Glomerular visceral epithelial cell (primary cell): ENCODE measurements around the gene OR5D13.

Source experiments
- DNase-seq: peaks from one replicate; pipeline ENCODE4 v3.0.0-alpha.2; 2016; ENCODE audit errors: extremely low spot score

Gene OR5D13

DNA sequence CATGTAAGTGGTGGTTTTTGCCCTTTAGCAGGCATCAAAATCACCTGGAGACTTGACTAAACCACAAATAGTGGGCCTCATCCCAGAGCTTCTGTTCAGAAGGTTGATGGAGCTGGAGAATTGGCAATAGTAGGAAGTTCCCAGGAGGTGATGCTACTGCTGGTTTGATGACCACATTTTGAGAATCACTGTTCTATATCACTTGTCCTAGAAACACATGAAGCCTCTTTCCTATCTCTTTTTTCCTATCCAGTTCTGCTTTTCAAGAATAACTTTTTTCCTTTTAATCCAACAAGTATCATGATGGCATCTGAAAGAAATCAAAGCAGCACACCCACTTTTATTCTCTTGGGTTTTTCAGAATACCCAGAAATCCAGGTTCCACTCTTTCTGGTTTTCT is at the start of gene OR5D13:
OR5D13 (plus strand) TSS at position 301 of the 400 bp plus-strand sequence; CDS start at position 301, 0 bp downstream.
- no peak for DNase-seq

DNA sequence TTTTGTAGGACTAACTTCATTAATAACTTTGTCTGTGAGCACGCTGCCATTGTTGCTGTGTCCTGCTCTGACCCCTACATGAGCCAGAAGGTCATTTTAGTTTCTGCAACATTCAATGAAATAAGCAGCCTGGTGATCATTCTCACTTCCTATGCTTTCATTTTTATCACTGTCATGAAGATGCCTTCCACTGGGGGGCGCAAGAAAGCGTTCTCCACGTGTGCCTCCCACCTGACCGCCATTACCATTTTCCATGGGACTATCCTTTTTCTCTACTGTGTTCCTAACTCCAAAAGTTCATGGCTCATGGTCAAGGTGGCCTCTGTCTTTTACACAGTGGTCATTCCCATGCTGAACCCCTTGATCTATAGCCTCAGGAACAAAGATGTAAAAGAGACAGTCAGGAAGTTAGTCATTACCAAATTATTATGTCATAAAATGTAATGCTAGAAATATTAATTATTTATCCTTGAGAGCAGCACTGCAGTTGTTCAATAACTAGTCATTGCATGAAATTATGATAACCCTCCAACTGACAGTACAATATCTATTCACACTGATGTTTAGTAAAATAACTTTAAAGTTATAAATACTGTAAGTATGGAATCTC is 46.4 kb upstream of the OR5D13 start:
- DNase-seq: no peak

GRCh38 chr11:55732936-55733335 is 40.3 kb upstream of the OR5D13 start:
- DNase-seq: no peak

GRCh38 chr11:55791606-55792005 is 18.4 kb downstream of the OR5D13 start:
- no peak for DNase-seq

DNA sequence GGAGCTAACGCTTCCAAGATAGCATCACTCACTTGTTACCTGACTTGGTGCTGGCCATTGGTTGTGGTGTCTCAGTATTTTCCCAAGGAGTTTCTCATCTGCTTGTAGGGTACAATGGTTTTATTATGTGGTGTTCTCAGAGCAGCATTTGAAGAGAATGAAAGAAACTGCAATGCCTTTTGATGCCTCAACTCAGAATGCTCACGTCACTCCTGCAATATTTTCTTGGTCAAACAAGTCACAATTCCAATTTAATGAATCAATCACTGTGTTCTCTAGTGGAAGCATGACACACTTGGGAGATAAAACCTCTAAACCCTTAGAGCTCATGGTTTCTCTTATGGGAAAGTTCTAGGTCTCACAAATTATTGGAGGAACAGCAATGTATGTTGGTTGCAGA is 20.1 kb downstream of the OR5D13 start:
- no peak for DNase-seq

DNA sequence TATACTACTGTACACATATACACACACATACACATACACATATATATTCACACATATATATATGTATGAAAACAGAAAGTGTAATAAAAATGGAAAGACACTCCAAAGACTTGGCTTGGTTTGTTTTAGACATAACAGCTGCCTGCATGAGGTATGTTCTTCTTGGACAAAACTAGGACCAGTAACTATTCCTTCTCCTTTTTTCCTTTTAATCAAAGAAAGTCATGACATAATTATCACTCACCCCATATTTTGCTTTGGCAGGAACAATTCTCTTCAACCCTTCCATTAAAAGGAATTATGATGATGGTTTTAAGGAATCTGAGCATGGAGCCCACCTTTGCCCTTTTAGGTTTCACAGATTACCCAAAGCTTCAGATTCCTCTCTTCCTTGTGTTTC is 22.0 kb downstream of the OR5D13 start, which contains the start of gene OR5D14:
OR5D14 (plus strand) TSS at position 301 of the 400 bp plus-strand sequence; CDS start at position 301, 0 bp downstream.
- no peak for DNase-seq

GRCh38 chr11:55806248-55806647 is 33.0 kb downstream of the OR5D13 start:
- no peak for DNase-seq

DNA sequence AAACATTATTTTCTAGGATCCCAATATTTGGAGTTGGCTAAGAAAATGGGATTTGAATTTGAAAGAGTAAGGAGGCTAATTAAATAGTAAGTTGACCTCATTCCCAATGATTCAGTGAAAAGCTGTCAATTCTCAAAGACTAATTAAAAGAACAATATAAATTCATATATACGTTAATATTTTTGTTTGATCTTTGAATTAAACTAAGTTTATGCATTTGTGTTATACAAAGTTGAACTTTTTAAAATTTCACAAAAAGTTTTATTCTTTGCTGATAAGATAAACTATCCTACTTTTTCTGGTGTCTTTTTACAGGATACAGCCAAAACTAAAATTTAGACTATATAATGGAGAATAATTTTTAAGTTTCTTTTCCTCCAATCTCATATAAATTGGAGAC is 37.8 kb downstream of the OR5D13 start, which contains the start of gene OR5L1:
OR5L1 (plus strand) TSS at position 301 of the 400 bp plus-strand sequence. CDS start 100 bp downstream, outside the sequence.
- no peak for DNase-seq

DNA sequence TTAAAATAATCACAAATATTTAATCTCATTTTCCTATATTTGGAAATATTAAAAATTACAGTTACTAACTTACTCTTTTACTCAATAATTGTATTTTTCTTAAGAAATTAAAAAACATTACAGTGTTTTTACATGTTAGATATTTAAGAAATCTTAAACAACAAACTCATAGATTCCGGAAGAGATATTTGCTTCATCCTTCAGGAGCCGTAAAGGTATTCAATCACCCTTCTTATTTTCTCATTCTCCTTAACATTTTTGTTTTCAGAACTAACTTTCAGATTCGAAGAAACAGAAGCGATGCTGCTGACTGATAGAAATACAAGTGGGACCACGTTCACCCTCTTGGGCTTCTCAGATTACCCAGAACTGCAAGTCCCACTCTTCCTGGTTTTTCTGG is 46.1 kb downstream of the OR5D13 start, which contains the start of gene OR5D18:
OR5D18 (plus strand) TSS at position 301 of the 400 bp plus-strand sequence; CDS start at position 301, 0 bp downstream.
- DNase-seq: no peak
